HG02610 (cell line): ENCODE results near the gene MRPS5.
"Not testable (repeated sequence)": the region's sequence is repeated elsewhere in the genome, so short reads cannot be mapped to it uniquely, and the experiment has no call there.

Experiments
- ATAC-seq: cut with Tn5 transposase; IDR thresholded peaks from one replicate; pipeline ENCODE4 v1.9.1; 2021; ENCODE audit warnings: mild to moderate bottlenecking, moderate library complexity; ENCODE audit not compliant: unreplicated experiment

The MRPS5 gene

DNA sequence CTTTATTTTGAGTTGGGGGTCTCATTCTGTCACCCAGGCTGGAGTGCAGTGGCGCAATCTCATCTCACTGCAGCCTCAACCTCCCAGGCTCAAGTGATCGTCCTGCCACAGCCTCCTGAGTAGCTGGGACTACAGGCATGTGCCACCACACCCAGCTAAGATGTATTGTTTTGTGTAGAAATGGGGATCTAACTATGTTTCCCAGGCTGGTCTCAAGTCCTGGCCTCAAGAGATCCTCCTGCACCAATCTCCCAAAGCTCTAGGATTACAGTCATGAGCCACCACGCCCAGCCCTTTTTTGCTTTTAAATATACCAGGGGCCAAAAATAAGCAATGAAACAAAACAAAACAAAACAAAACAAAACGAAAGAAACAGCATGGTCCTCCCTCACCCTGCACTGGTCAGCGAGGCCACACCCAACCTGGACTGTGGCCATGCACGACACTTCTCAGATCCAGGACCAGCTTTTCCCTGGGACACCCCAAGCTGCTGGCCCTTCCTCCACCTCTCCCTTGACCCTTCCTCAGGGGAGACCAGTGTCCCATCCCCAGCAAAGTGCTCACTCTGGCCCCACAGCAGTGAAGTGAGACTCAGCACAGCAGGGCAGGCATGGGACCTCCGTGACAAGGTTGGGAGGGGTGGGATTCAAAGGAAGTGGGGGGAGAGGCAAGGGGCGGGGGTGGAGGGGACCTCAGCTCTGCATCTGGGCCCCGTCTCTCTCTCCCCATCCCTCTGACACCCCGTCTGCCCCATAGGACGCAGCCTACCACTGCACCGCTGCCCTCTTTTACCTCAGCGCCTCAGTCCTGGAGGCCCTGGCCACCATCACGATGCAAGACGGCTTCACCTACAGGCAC lies 72.6 kb downstream of the MRPS5 start:
- no peak for ATAC-seq

GRCh38 chr2:95047629-95048510 lies 73.7 kb downstream of the MRPS5 start:
- no peak for ATAC-seq

DNA sequence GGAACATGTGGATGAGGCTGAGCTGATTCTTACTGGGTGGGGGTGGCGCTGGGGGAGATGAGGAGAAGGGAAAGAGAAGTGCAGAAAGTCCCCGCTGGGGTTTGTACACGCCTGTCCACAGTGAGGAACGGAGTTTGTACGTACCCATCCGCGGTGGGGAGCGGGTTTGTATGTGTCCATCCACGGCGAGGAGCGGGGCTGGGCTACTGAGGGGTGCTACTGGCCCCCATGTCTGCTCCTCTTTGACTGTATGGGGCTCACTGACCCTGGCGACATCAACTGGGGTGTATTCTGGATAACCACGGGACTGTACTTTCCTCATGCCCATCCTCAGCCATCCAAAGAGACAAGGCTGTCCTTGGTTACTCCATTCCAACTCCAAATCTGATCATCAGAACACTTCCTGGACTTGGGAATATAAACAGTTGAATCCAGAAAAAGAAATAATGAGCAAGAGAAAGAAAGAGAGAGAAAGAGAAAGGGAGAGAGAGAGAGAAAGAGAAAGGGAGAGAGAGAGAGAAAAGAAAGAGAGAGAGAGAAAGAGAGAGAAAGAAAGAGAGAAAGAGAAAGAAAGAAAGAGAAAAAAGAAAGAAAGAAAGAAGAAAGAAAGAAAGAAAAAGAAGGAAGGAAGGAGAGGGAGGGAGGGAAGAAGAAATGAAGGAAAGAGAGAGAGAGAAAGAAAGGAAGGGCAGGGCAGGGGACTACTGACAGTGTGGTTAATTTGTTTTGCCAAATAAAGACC lies 75.1 kb downstream of the MRPS5 start:
- ATAC-seq, result no peak

GRCh38 chr2:95044601-95045000 lies 77.0 kb downstream of the MRPS5 start:
- no peak for ATAC-seq

- peak; percentile 48 for ATAC-seq
Measured at GRCh38 chr2:95043300-95044093, 78.1 kb downstream of the MRPS5 start.

GRCh38 chr2:95042472-95043271 lies 78.9 kb downstream of the MRPS5 start:
- no peak for ATAC-seq

DNA sequence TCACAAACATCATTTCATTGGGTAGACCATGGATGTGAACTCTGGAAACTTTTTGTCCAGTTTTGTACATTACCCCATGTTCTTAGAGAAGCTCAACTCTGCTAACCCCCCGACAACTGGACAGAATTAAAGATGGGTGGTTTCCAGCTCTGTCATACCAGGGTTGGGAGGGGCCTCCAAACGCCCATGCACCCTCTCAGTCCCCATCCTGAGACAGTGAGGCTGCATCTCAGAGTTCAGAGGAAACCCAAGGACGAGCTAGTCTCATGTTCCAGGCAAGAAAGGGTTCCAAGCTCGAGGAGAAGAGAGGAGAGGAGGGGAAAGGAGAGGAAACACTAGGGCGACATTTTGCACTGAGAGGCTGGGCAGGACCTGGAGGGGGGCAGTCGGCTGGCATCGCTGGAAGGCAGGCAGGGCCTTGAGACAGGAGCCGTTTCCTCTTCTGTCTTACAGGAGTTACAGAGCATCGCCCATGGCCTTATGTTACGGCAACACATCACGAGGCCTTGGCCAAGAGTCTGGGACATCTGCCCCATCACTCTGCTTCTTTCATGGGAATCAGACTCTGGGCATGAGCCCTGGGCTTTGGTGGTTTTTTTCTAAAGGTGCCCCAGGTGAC lies 79.7 kb downstream of the MRPS5 start:
- ATAC-seq, result peak; percentile 59

DNA sequence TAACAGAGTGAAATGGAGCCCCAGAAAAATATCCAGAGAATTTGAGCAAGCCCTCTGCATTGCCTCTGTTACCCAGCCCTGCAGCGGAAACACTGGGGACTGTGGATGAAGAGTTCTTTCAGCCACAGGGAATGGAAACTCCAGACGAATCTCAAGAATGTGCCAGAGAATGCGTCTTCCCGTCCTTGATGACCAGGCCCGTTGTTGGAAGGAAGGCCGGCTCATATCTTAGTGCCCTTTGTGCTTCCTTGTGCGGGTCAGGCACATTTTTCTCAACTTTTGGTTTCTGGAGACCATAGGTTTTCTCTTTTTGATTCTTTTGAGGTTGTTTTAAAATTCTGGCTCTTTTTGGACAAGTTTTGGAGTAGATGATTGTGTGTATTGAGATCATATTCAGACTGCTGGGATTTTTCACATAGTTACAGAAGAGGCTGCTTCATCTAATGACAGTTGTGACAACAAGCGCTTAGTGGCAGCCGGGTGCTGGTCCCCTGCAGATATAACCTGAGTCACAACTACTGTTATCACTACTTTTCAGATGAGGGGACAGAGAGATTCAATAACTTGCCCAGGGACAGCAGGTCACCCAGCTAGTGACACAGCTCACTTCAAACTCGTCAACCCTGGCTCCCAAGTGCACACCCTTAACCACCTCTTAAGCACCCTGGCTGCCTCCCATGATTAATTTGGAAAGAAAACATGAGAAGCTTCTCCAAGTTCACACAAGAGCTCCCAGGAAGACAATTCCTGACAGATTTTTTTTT lies 80.4 kb downstream of the MRPS5 start:
- peak; percentile 56 for ATAC-seq

- ATAC-seq, result no peak
Measured at GRCh38 chr2:95040426-95040825, 81.2 kb downstream of the MRPS5 start.

- ATAC-seq, result no peak
Measured at GRCh38 chr2:95039978-95040377, 81.6 kb downstream of the MRPS5 start.

DNA sequence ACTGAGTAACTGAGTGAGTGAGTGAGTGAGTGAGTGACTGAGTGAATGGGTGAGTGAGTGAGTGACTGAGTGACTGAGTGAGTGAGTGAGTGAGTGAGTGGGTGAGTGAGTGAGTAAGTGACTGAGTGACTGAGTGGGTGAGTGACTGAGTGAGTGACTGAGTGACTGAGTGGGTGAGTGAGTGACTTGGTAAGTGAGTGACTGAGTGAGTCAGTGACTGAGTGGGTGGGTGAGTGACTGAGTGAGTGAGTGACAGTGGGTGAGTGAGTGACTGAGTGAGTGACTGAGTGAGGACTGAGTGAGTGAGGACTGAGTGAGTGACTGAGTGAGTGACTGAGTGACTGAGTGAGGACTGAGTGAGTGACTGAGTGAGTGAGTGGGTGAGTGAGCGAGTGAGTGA lies 82.2 kb downstream of the MRPS5 start:
- no peak for ATAC-seq

DNA sequence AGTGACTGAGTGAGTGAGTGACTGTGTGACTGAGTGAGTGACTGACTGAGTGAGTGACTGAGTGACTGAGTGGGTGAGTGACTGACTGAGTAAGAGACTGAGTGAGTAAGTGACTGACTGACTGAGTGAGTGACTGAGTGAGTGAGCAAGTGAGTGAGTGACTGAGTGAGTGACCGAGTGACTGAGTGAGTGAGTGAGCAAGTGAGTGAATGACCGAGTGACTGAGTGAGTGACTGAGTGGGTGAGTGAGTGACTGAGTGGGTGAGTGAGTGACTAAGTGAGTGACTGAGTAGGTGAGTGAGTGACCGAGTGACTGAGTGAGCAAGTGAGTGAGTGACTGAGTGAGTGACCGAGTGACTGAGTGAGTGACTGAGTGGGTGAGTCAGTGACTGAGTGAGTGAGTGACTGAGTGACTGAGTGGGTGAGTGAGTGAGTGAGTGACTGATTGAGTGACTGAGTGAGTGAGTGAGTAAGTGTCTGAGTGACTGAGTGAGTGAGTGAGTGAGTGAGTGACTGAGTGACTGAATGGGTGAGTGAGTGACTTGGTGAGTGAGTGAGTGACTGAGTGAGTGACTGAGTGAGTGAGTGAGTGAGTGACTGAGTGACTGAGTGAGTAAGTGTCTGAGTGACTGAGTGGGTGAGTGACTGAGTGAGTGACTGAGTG lies 82.8 kb downstream of the MRPS5 start:
- ATAC-seq, result no peak

DNA sequence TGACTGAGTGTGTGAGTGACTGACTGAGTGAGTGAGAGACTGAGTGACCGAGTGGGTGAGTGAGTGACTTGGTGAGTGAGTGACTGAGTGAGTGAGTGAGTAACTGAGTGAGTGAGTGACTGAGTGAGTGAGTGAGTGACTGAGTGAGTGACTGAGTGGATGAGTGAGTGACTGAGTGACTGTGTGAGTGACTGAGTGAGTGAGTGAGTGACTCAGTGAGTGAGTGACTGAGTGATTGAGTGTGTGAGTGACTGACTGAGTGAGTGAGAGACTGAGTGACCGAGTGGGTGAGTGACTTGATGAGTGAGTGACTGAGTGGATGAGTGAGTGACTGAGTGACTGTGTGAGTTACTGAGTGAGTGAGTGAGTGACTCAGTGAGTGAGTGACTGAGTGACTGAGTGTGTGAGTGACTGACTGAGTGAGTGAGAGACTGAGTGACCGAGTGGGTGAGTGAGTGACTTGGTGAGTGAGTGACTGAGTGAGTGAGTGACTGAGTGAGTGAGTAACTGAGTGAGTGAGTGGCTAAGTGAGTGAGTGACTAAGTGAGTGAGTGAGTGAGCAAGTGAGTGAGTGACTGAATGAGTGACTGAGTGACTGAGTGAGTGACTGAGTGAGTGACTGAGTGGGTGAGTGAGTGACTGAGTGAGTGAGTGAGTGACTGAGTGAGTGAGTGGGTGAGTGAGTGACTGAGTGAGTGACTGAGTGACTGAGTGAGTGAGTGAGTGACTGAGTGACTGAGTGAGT lies 83.6 kb downstream of the MRPS5 start:
- not testable (repeated sequence) for ATAC-seq

DNA sequence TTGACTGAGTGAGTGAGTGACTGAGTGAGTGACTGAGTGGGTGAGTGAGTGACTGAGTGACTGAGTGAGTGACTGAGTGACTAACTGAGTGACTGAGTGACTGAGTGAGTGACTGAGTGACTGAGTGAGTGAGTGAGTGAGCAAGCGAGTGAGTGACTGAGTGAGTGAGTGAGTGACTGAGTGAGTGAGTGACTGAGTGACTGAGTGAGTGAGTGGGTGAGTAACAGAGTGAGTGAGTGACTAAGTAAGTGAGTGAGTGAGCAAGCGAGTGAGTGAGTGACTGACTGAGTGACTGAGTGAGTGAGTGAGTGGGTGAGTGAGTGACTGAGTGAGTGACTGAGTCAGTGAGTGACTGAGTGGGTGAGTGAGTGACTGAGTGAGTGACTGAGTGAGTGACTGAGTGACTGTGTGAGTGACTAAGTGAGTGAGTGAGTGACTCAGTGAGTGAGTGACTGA lies 84.2 kb downstream of the MRPS5 start:
- no peak for ATAC-seq

- no peak for ATAC-seq
Measured at GRCh38 chr2:95036596-95037383, 84.8 kb downstream of the MRPS5 start.
